HPDE6-E6E7 (cell line): Measurements from ENCODE around the gene TEKT5.
"Not testable (repeated sequence)": the region's sequence is repeated elsewhere in the genome, so short reads cannot be mapped to it uniquely, and the experiment has no call there.

Source experiments
- DNase-seq: peaks from one replicate; pipeline ENCODE4 v3.0.0; 2011; ENCODE audit warnings: missing footprints; ENCODE audit errors: extremely low spot score

The TEKT5 gene

DNA sequence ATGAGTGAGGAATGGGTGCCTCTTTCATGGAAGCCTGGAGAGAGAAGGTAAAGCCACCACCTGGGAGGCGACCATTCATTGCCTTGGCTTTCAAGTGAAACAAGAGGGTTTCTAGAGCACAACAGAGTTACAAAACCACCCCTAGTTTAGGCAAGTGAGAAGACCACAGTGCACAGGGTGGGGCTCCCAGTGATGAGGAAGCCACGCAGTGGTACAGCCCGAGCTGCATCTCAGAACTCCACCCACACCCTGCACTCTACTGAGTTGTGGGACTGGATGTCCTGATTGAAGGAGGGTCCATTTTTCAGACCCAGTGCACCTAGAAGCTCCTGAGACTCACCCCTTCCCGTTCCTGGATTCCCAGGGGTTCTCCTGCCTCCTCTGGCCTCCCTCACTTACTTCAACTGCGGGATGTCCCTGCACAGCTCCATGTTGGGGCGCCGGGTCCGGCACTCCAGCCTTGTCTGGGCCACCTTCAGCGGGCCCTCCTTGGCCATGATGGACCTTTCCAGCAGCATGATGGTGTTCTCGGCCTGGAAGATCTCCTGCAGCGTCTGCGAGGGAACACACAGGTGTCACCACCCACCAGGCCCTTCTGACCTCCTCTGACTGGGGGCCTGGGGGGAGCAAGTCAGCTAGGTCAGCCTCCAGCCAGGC is 59.2 kb downstream of the TEKT5 start:
- no peak for DNase-seq

DNA sequence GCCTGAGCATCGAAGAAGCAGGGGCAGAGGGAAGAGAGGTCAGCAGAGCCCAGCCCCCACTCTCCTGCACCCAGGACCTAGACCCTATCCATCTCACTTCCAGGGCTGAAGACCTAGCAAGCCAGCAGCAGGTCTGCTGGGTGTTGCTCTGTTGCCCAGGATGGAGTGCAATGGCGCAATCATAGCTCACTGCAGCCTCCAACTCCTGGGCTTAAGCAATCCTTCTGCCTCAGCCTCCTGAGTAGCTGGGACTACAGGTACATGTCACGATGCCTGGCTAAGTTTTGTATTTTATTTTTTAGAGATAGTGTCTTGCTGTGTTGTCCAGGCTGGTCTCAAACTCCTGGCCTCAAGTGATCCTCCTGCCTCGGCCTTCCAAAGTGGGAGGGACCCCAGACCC is 61.3 kb downstream of the TEKT5 start:
- DNase-seq, result not testable (repeated sequence)

DNA sequence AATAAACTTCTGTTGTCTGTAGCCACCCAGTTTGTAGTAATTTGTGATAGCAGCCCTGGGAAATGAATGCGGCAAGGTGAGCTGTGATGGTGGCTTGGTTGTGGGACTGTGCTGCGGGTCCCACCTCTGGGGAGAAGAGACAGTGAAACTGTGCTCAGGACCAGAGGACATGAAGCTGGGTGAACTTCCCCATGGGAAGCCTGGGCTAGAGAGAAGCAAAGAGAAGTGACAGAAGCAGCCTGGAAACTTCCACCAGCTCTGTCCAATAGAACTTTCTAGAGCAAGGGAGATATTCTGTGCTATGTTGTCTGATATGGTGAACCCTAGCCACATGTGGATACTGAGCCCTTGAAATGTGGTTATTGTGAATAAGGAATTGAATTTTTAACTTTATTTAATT is 62.8 kb downstream of the TEKT5 start:
- no peak for DNase-seq

DNA sequence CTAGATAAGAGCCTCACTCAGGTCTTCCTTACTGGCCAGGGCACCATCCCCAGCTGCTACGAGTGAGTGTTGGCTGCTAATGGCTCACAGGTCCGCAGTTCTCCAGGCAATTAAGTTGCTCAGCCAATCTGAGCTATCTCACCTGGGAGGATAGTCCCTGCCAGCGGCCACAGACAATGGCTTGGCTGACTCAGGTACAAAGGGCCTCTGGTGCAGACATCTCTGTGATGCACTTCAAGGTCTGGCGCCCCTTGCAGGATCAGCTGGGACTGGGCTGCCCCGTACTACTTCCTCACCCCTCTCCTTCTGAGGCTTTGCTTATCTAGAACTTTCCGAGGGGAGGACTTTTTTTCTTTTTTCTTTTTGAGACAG is 65.2 kb downstream of the TEKT5 start:
- no peak for DNase-seq

DNA sequence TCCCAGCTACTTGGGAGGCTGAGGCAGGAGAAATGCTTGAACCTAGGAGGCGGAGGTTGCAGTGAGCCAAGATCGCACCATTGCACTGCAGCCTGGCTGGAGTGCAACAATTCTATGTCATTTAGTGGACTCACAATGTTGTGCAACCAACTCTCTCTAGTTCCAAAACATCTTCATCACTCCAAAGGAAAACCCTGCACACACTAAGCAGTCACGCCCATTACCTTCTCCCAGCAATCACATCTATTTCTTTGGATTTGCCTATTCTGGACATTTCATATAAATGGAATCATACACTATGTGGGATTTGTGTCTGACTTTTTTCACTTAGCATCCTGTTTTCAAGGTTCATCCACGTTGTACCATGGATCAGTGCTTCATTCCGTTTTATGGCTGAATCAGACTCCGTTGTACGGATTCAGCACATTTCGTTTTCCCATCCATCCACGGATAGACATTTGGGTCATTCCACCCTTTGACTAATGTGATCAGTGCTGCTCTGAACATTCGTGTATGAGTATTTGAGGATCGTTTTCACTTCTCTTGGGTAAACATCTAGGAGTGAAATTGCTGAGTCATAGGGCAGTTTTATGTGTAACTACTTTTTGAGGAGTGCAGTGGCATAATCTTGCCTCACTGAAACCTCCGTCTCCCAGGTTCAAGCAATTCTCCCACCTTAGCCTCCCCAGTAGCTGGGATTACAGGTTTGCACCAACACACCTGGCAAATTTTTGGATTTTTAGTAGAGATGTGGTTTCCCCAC is 69.0 kb downstream of the TEKT5 start:
- no peak for DNase-seq

DNA sequence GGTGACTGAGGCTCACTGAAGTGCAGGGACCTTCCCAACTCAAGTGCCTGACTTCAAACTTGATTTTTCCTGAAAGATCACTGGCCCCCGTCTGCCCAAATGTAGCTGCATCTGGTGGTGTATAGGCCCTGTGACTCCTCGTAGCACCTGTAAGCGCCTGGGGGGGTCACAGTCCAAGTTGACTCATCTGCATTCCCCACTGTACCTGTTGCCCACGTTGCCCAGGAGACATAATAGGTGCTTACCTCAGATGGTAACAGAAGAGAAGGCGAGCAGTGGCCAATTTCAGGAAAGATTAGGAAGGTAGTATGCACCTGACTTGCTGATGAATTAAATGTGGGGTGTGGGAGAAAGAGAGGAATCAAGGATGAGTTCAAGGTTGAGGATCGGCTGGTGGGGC is 70.2 kb downstream of the TEKT5 start:
- no peak for DNase-seq

DNA sequence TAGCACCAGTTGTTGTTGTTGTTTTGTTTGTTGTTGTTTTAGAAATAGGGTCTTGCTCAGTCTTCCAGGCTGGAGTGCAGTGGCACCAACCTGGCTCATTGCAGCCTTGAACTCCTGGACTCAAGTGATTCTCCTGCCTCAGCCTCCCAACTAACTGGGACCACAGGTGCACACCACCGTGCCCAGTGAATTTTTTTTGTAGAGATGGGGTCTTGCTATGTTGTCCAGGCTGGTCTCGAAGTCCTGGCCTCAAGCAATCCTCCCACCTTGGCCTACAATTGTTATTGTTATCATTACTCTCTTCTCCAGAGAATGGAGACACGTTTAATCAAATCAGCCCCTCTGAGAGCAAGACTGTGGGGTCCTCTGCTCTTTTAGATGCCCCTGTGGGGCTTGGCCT is 71.7 kb downstream of the TEKT5 start:
- no peak for DNase-seq

DNA sequence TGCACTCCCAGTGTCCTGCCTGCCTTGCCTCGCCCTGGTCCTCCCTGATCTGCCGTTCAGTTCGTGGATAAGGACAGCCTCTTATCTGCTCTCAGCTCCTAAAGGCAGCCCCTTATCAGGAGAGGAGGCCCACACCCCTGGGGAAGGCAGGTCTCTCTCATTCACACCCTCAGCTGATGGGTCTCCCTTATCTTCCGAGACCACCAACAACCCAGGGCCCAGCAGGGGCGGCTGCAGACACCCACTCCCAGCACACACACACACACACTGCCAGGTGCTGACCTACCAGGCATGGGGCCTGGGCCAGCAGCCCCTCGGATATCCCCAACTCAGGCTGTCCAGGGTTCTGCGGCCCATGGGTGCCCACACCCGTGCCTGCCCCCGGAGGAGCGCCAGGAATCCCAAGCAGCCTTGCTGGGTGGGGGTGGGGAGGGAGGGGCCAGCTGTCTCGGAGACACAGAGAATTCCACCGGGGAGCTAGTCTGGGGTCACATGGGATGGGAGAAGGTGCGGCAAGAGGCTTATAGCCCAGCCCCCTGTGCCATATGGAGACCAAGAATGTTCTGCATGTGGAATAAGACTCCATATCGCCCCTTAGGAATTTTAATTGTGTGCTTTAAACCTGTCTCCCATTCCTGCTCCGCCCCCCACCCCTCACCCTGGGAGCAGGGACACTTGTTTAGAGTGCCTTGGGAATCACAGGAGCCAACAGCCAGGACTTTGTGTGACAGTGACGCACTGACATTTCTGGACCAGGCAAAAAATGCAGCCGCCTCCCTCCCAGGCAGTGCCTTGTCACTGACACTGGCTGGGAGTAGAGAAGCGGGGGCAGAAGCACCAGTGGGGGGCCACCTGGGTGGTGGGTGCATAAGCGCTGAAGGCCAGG is 72.5 kb downstream of the TEKT5 start:
- DNase-seq, result no peak

DNA sequence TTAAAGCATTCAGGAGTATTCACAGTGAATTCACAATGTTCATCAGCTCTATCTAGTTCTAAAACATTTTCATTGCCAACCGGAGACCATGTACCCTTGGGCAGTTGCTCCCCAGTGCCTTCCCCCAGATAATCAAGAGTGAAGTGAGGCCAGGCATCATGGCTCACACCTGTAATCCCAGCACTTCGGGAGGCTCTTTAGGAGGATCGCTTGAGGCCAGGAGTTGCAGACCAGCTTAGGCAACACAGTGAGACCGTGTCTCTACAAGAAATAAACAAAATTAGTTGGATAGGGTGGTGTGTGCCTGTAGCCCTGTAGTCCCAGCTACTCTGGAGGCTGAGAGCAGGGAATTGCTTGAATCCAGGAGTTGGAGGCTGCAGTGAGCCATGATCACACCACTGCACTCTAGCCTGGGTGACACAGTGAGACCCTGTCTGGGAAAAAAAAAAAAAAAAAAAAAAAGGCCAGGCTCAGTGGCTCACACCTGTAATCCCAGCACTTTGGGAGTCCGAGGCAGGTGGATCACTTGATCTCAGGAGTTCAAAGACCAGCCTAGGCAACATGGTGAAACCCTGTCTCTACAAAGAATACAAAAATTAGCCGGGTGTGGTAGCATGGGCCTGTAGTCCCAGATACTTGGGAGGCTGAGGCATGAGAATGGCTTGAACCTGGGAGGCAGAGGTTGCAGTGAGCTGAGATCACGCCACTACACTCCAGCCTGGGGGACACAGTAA is 73.3 kb downstream of the TEKT5 start:
- not testable (repeated sequence) for DNase-seq

DNA sequence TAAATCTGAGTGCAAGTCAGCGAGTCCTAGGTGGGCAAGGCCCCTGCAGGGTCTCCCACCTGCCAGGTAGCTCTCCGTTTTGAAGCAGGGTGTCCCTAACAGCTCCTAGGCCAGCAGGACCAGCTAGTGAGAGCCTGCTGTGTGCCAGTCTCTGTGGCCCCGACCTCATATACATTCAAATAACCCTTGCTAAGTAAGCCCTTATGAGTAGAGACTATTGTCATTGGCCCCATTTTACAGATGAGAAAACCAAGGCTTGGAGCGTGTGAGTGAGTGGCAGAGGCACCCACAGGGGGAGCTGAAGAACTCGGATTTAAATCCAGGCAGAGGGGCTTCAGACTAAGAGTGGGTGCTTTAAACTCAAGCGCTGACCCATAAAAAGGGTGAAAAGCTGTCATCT is 74.6 kb downstream of the TEKT5 start:
- DNase-seq, result no peak

DNA sequence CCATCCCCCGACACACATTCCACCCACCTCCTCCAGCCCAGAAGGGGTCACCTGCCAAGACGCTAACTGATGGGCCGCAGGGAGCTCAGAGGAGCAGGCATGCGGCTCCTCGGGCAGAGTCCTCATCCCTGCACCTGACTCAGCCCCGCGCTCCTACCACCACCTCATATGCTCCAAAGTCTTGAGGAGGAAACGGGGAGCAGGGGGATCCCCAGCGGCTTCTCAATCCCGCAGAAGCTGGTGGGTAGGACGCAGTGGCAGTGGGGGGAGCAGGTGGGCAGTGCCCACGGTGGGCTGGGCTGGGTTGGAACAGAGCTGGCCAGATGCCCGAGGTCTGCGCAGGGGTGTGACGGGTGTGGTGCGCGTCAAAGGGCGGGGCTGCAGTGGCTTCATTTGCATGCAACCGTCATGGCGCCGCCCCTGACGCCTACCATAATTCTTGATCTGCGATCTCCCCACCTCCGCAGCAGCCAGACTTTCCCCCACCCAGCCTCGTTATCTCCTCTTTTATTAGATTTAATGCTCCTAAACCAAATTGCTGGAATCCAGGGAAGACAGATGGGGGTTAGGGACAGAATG is 75.4 kb downstream of the TEKT5 start:
- no peak for DNase-seq

DNA sequence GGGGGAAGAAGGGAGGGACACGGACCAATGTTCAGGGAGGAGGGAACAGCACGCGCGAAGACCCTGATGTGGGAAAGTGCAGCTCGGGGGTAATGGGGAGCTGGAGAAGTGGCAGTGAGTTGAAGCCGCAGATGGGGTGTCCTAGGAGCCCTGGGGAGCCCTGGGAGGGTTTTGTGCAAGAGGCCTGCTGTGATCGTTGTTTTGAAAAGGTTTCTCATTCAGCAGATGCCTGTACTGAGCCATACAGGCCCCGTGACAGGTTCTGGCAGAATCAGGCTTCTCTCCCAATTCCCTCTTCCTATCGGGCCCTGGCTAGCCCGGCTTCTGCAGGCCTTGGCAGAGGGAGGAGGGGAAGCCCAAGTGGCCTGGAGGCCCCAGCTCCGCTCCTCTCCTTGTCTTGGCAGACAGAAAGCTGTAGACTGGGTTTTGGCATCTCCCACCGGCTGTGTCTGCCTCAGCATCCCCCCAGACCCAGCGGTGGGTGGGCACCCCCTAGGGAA is 76.0 kb downstream of the TEKT5 start:
- DNase-seq, result no peak

DNA sequence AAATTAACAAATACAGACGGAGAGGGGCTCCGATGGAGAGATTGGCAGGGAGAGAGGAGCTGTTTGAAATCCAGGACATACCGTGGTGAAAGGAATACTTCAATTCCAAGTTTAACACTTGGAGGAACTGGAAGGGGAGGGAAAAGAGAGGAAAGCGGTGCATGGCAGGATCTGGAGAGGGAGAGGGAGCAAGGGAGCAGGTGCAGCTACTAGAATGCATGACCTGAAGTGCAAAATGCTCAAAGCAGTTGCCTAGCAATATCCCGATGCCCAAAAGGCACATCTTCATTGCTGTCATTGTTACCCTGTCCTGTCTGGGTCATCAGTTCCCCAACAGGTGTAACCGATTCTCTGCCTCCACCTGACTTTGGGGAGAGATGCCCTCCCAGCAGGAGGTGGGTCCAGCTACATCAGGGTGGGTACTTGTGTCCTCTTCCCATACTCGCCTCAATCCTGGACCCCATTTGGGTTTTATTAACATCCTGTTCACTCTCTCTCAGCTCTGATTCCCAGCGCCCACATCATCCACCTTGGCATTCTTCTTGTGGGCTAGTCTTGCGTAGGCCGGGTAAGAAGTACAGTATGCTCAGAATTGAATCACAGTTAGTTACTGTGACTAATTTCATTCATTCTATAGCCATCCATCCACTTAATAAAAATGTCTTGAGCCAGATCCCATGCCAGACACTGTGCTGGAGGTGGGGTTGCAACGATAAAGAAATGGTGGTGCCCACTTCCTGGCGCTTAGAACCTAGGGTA is 76.9 kb downstream of the TEKT5 start:
- DNase-seq, result no peak

DNA sequence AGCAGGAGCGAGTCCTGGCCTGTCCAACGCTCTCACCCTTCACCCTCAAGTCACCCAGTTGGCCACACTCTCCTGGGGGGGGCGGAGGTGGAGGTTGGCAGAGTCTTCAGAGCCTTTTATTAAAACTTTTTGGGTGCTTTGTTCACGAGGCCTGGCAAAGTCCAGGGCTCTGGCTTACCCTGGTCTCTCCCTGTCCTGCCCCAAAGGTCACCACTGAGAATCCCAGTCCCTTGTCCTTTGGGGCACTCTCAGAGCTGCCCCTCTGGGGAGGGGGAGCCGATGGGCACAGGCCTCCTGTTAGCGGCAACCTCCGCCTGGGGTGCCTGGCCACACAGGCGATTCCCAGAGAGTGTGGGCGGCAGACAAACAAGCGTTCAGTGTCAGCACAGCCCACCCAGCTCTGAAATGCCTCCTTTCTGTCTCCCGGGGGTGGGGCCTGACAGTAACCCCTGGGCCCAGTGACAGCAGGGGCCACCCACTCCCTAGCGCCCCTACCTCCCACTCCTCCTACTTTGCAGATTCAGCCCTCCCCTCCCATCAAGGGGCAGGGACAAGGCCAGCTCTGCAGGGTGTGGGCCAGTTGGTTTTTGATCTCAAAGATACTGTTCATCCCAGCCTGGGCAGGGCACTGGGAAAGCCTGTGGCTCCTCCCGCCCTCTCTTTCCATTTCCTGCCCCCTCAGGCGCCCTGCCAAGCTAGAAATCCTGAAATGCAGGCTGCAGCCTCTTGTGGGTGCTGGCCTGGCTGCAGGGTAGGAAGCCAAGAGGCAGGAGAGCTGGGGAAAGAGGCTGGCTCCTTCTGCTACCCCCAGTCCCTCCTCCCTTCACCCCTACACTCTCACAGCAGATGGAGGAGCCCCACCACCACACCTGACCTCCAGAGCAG is 77.7 kb downstream of the TEKT5 start:
- peak; percentile 68 for DNase-seq

DNA sequence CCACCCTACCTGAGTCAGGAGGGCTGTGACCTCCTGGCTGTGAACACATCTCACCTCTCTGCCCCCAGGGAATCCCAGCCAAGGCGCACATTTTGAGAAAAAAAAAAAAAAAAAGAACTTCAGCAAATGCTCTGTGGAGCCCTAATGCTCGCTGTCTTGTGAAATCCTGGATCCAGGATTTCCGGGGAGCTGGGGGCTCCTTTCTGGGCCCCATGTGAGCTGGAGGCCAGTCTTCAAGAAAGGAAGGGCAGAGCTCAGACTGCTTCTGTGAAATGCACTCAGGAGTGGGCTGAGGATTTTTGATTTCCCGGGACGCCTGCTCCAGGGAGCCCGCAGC is 78.3 kb downstream of the TEKT5 start:
- peak; percentile 51 for DNase-seq

DNA sequence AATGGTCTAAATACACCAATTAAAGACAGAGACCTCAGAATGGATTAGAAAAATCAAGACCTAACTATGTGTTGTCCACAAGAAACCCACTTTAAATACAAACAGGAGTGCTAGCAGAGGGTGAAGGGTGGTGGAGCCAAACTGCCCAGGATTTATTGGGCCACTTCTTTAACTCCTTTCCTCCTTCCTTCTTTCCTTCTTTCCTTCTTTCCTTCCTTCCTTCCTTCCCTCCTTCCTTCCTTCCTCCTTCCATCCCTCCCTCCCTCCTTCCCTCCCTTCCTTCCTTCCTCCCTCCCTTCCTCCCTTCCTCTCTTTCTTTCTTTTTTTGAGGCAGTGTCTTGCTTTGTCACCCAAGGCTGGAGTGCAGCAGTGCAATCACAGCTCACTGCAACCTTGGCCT is 80.0 kb downstream of the TEKT5 start:
- DNase-seq, result no peak

DNA sequence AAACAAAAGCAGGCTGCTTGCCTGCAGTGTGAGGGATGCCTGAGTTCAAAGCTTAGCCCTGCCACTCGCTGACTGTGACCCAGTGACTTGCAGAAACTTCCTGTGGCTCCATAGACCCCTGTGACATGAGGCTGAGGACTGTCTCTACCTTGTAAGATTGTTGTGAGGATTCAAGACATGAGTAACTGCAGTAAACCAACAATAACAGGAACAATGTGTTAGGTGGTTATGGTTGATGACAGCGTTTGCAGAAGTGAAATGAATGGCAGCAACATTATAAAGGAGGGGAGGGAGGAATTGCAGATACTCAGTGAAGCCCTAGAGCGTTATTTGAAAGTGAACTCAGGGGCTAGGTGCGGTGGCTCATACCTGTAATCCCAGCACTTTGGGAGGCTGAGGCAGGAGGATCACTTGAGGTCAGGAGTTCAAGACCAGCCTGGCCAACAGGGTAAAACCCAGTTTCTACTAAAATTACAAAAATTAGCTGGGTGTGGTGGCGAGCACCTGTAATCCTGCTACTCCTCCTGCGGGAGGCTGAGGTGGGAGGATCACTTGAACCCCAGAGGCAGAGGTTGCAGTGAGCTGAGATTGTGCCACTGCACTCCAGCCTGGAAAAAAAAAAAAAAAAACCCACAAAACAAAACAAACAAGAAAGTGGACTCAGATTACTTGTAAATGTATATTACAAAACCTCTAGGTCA is 80.8 kb downstream of the TEKT5 start:
- no peak for DNase-seq

DNA sequence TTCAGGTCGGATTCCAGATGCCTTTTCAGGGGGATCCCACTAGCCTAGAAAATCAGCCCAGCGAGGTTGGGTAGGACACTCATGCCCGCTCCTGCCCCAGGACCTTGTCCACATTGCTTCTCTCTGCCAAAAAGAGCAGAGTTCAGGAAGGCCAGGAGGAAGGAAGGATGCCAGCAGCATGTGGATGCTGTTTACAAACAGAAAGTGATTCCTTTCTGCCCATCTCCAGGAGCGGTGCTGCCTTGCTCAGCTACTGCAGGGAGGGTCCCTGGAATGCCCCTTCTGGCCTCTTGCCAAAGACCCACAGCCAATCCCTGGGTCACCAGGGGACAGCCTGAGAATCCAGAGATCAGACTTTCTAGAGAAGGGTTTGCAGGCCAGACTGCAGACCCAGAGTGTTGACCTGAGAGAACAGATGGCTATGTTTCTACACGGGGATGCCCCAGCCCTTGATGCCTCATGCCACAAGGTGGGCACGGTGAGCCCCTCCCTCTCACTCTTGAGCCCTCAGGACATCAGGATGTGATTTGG is 82.0 kb downstream of the TEKT5 start:
- DNase-seq, result no peak

DNA sequence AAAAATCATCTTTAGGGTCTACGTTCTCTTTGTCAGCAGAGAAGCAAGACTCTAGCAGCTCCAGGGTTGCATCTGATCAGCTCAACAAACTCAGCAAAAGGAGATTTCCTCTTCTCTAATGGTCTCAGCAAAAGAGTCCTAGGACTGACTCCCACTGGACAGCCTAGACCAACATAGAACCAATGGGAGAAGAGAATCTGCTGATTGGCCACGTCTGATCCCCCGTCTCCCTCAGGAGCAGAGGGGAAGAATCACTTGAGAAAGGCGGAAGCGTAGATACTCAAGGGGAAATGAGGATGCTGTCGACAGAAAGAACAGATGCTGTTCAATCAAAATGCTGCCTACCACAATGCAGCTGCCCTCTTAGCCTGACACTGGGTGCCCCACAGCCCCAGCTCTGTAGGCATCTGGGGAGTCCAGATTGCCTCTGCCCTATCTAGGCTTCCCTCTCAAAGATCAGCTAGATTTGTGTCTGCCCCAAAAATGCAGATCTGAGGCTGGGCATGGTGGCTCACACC is 82.8 kb downstream of the TEKT5 start:
- no peak for DNase-seq
